ENCODE results near the gene TNKS1BP1.
"Not testable (repeated sequence)": the region's sequence is repeated elsewhere in the genome, so short reads cannot be mapped to it uniquely, and the experiment has no call there.

TNKS1BP1 gene

DNA sequence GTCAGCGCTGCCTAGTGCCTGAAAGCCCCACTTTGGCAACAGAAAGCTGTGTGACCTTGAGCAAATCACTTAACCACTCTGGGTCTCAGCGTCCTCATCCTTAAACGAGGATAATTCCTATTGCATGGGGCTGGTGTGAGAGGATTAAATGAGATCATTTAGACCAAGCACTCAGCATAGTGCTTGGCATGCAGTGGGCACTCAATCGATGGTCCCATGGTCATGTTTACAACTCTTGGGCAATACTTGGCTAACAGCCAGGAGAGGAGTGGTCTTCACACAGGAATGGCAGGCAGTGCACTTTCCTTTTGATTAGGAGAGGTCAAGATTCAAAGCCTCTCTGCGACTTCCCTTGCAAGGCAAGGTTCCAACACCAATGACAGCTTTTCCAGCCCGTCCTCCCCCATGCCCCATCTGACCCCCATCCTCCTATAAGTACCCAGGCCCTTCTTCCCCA is 14.1 kb downstream of the TNKS1BP1 start:
- DNase-seq: no peak

DNA sequence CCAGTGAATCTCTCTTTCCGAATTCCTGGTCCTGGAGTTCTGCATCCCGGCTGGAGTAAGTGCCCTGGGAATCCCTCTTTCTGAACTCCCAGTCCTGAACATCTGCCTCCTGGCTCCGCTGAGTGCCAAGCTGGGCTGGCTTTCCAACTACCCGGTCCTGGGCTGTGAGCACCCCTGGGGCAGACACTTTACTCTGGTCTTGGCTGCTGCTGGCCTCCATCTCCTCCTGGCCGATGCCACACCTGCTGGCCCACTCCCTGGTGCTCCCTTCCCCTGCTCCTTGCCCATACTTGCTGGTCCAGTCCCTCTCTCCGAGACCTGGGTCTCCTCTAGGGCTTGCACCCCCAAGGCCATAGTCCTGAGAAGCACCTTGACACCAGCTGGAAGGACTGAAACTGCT is 14.7 kb downstream of the TNKS1BP1 start:
- no peak for DNase-seq

DNA sequence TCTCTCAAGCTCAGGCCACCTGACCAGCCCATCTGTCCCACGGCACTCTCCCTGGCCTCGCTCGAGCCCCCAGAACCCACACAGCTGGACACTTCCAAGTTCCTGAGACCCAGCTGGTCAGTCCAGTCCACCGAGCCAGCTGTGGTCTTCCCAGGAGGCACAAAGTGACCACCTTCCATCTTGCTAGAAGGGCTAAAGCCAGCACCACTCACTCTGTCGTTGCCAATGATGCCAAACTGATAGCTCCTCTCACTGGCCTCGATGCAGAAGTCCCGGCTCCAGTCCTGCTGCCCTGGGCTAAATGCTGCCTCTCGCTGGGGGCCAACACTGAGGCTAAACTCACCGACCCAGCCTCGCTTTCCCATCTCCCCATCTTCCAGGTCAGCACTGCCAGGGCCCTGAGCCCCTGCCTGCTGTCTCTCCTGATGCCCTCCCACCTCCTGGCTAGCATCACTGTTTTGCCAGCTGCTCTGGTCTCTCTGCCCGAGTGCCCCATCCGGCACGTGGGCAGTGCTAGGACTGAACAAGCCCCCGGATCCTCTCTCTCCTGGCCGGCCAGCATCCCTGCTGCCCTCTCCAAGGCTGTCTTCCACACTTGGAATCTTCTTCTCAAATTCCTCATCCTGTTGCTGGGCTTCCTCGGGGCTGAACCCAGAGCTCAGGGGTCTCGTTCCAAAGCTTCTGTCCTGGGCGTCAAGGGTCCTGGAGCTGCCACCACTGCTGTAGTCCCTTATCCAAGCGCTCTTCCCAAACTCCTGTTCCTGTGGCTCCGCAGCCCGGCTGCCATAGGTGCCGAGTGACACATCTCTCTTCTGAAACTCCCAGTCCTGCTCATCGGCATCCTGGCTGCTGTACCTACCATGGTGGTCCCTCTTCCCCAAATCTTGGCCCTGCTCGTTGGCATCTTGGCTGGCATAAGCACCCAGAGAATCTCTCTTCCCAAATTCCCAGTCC is 15.4 kb downstream of the TNKS1BP1 start:
- no peak for DNase-seq

DNA sequence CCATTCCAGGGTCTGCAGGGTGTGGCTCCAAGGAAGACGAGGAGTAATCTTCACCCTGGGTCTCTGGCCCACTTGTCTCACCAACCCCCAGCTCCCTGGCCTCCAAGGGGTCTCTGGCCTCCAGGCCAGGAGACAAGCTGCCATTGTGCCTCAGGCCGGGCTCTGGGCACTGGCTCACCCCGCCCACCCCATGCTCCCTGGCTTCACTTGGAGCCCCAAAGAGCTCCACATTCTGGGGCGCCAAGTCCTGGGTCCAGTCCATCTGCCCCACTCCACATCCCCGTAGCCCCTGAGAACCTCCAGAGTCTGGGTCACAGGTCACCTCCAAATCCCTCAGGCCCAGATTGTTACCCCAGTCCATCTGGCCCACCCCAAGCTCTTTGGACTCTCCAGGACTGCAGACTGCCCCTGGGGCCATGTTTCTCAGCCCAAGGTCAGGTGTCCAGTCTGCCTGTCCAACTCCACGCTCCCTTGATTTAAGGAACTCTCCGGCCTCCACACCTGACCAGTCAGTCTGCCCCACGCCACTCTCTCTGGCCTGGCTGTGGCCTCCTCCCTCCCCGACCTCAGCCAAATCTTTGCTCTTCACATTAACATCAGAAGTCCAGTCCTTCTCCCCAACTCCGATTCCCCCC is 16.2 kb downstream of the TNKS1BP1 start:
- DNase-seq: no peak

DNA sequence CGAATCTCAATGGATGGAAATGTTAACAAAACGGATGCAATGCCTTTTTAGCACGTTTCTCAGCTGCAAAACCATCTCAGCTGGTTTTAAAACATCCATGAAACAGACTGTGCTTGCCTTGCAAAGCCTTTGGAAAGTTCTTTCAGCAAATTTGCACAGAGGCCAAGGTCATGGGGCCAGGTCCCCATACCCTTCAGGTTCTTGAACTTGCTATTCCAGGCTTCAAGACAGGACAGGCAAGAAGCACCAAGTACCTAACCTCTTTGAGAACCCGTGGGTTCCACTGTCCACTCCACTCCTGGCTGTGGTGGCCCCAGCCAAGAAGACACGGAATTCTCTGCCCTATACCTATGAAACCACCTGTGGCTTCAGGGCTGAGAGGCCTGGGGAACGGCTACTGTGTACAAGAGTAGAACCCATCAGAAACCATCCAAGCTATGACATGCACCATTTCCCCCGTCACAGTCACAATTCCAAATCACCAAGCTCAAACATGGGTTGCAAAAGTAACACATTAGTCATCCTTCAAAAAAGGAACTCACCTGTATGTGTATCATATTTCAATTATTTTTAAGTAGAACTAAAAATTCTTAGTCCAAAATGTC is 17.0 kb downstream of the TNKS1BP1 start:
- no peak for DNase-seq

DNA sequence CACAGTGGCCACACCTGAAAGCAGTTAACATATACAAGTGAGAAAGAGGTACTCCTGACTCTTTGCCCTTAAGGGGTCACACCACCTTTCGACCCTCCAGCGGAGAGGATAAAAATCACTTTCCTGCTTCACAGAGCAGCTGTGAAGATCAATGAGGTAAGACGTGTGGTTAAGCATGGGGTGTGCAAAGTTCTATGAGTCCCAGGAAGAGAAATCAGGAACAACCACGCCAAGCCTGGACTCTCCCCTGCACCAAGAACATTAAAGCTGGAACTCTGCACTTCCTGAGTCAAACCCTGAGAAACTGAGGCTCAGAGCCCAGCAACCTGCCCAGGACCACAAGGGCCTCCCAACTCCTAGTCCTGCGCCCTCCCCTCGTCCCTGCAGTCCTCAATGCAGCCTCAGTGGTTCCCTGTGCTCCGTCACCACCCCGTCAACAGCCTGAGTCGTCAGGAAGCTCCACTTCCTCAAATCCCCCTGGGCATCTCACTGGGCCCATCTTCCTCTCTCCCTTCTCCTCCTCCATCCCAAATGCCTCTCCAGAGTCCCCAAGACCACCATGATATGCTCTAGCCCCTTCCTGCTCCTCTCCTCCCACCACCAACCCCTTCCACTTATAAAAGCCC is 17.7 kb downstream of the TNKS1BP1 start:
- no peak for DNase-seq

DNA sequence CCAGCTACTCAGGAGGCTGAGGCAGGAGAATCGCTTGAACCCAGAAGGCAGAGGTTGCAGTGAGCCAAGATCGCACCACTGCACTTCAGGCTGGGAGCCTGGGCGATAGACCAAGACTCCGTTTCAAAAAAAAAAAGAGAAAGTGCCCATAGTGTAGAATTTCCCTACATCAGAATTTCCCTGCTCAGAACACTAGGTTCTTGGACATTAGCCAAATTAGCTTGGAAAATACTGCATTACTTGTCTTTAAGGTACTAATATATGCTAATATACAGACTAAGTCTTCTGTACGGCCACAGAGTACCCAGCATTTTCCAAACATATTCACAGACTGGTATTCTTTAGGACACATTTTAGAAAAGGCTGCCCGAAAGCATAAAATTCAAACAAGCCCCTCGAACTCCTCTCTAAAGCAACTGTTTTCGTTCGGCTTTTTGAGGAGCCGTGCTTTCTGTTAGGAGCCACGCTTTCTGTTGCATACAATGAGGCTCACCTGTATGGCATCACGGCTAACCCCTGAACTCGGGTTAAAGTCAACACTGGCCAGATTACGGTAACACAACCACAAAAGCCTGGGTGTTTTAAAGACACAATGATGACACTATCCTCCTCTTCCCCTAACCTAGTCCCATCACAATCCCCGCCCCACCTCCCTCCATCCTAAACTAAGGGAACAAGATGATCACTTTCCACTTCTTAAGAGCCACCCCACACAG is 18.4 kb downstream of the TNKS1BP1 start:
- no peak for DNase-seq

DNA sequence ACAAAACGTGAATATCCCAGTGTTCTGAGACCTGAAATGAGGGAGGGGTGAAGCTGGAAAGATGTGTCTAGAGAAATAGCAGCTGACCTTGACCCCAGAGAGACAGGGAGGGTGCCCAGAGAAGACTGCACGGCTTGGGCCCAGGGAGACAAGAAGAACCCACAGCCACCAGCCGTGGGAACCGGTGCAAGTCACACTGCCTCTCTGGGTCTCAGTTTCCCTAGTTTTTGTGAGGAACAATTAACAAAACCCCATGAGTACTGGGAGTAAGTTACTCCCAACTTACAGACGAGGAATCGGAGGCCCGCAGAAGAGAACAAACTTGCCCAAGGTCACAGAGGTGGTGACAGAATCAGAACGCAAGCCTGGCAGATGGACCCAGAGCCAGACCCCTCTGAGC is 19.2 kb downstream of the TNKS1BP1 start:
- no peak for DNase-seq

DNA sequence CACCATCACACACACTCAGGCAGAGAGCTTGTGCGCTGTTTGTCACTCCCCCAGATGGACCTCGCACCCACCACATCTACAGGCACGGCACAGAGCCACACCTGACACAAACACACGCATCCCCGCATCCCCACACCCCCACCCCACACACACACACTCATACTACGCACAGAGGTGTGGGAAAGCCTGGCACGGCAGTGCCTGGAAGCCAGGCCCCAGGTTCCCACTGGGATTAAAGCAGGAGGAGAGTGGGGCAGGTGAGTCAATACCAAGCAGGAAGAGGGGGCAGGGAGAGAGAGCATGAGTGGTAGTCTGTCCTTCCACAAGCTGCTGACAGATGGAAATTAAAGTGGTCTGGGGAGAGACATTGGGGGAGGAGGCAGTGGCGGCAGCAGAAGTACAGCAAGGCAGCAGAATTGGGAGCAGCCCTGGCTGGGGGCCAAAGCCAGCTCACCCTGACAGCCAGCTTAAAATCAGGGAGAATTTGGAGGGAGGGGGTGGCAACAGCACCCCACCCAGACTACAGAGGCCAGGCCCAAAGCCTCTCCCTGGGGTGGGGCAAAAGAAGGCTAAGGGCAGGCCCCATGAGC is 20.7 kb downstream of the TNKS1BP1 start:
- no peak for DNase-seq

DNA sequence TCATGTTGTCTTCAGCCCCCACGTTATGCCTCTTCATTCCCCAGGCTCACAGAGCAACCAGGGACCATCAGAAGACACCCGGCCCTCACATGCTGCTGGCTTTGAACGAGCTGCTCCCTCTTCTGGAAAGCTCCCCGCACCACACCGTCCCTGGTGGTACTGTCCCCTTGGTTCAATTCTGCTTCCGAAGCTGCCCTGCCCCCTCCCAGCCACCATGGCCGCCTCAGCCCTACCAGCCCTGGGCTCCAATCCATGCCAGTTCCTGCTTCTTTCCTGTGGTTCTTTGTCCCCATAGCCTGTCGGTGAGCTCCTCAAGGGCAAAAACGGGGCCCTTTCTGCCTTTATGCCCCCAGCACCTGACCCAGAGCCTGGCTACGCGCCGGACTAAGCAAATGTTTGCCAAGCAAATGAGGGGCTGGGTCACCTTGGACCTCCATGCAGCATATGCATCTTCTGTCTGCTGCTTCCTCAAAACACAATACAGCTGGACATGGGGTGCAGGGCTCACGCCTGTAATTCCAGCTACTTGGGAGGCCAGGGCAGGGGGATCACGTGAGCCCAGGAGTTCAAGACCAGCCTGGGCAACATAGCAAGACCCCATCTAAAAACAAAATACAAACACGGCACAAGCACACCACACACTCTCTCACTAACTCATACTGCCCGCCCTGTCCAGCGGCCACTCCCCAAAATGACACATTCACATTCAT is 21.3 kb downstream of the TNKS1BP1 start:
- no peak for DNase-seq

DNA sequence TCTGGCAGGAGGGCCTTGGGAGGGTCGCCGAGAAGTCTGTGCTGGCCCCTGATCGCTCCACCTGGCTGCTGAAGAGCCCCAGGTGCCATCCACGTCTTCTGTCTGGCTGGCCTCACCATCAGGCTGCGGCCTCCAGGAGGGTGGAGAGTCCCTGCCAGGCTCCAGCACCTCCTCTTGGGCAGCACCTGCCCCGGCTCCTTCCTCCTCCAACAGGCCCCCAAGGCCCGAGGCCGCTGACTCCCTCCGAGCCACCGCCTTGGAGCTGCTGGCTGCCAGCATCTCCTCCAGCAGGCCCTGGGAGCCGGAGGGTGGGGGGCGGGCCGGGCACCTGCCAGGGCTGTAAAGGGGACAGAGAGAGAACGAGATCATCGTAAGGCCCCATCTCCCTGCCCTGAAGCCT is 22.3 kb downstream of the TNKS1BP1 start:
- DNase-seq: no peak

DNA sequence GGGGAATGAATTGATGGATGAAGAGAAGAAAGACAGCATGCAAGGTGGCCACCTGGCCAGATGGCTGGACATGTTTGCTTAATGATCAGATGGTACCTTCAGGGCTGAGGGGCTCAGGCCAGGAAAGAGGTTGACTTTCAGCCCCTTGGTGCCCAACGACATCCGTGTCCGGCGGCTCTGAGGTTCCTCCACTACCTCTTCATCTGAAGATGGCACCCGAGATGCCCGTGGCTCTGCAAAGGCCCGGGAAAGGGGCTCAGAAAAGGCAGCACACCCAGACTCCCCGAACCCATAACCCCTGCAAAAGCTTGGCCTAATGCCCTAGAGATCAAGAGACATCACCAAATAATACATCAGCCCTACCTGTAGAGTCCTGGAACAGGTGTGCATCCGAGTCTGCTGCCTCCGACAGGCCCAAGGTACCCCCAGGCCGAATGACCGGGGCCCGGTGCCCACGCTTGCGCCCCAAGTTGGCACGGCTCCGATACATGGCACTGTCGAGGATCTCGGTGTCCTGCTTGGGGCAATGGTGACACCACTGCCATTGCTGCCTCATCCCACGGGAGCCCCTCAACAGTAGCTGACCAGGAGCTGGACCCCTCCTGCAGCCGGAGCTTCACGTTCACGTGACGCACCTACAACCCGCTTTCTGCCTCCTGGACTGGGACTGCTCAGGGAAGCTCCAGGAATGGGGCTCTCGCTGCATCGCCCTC is 22.9 kb downstream of the TNKS1BP1 start:
- DNase-seq: no peak

DNA sequence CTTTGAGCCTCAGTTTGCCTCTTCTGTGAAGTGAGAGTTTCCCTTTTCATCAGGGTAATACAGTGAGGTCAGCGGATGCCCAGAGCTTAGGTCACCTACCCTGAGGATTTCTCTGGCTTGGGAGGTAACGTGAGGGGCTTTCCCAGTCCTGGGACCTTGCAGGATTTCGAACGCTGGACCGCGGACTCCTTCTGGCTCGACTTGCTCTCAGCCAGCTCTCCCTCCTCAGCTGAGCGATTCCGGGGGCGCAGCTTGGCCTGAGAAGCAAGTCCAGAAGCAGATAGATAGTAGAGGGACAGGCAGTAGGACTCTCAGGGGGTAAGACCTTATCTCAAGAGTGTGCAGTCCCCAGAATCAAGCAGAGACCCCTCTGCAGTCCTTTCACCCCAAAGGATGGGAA is 24.0 kb downstream of the TNKS1BP1 start:
- DNase-seq: no peak

DNA sequence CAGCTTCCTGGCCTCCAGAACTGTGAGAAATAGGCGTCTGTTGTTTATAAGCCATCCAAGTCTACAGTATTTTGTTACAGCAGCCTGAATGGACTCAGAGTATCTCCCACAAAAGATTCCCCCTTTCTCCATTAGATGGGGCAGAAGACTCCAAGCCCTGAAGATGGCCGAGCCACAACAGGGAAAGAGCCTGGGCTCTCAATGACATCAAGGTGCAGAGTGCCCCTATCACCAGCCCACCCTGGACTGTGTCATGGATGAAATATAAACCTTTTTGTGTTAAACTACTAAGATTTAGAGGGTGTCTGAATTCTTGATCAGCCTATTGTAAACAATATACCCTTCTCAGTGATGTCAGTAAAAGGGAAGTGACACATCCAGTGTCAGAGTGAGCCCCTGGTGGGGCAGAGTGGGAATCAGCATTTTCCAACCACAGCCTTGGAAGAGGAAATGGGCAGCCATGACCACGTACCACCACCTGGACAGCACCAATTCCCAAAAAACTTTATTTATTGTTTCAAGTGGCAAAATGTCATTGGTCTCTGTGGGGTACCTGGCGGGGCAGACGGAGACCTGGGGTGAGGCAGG is 25.5 kb downstream of the TNKS1BP1 start:
- no peak for DNase-seq

DNA sequence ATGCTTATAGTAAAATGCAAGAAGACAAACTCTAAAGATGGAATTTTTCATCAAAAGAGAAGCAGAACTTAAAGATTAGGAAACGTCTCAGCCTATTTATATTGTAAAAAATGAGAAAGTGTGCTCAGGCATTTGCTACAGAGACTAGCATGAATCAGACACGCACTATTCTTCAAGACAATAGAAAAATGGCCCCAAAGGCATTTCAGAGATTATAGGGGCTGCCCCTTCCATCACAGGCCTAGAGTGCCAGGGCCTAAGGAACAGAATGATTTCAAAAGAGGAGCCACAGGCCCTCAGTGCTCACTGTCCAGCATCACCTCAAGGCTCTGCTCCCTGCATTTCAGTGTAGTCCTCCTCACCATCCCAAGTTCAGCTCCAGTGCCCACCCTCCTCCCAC is 27.5 kb downstream of the TNKS1BP1 start:
- no peak for DNase-seq

DNA sequence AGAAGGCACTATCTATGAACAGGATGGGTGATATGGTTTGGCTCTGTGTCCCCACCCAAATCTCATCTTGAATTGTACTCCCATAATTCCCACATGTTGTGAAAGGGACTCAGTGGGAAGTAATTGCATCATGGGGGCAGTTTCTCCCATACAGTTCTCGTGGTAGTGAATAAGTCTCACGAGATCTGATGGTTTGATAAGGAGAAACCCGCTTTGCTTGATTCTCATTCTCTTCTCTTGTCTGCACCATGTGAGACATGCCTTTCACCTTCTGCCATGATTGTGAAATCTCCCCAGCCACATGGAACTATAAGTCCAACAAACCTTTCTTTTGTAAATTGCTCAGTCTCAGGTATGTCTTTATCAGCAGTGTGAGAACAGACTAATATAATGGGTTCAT is 28.5 kb downstream of the TNKS1BP1 start:
- DNase-seq: not testable (repeated sequence)

DNA sequence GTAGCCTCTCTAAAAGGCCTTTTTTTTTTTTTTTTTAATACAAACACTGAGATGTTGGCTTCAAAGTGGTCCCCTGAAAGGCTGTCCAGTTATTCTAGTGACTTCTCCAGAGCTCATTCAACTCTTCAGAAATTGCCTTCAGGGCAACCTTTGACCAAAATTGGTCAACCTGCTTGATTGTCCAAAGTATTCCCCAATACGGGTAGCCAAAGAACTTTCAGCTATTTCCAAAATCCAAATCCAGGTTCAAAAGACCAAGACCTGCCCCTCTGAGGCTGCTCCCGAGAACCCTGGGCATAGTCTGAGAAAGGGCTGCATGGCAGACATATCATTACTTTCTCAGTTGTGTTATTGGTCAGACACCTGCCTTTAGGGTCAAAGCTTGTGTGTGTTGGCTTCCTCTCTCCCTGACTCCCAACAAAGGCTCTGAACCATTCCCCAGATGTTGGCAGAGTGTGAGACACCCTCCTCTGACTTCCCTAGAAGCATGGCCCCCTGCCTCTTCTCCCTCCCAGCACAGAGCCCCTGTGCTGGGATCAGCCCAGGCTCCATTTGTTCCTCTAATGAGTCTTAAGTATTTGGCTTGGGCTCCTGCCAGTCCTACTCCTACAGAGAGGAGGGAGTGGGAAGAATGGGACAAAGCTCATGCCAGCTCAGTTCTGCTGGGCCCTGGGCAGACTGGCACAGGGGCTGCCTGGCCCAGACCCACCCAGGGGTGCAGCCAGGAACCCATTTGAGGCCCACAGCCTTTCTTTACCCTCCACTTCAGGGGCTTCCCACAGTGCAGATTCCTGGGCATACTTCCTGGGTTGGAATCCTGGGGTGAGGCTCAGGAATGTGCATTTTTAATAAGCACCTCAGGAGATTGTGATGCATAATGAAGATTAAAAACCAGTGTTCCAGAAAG is 30.3 kb downstream of the TNKS1BP1 start:
- DNase-seq: no peak

DNA sequence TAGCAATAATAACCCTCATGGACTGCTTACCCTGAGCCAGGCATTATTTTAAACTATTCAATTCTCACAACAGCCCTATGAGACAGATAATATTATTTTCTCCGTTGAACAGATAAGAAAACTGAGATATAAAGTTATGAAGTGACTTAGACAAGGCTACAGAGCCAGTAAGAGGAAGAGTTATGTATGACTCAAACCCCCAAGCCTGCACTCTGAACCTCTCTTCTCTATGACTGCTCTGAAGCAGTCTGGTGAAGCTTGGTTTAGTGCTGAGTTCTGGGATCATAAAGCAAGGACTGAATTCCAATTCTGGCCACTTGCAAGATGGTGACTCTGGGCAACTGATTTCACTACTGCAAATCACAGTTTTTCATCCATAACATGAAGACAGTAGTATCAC is 34.5 kb downstream of the TNKS1BP1 start:
- no peak for DNase-seq

DNA sequence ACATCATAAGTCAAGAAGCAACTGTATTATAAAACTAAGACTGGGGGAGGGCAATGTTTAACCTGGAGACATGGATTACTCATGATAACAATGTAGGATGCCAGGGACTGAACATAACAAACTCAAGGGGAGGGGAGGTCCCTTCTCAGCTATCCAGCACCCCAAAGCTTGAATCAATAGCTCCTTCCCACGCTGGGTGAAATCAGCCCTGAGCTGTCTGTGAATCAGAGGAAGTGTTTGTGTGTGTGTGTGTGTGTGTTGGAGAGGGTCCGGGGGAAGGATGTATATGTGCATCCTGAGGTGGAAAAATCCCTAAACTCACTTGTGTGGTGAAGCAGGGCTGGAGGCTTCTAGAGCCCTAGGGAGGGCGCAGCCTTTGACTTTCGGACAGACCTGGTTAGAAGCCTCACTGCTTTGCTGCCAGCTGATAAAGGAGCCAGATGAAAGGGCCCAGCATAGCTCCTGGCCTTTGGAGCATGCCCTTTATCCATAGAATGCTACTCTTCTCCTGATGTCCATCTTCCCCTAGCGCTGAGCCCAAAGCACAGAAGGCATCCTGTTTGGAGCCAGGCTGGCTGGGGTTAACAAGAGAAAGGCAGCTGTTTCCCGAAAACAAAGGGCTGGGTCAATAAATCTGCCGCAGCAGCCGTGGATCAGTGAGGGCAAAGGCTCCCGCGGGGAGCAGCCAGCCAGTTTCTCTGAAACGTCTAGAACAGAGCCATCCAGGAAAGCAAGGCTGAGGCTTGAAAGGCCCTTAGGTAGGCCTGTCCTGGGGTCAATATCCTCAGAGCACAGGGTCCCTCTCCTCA is 35.8 kb downstream of the TNKS1BP1 start:
- DNase-seq: no peak
